Aorta (tissue), 5 donors: ENCODE measurements around the gene FAM25A. TPM values are rescaled to one million over a fixed set of nuclear protein-coding genes. Genes with fewer than 3 reads are reported as not detected.
"Not testable (repeated sequence)": the region's sequence is repeated elsewhere in the genome, so short reads cannot be mapped to it uniquely, and the experiment has no call there.

Source experiments
- ATAC-seq: fragments of 200-7000 bp; cut with Tn5 transposase; one replicate; pipeline ENCODE4 v1.9.1; 2022; ENCODE audit warnings: moderate library complexity; ENCODE audit not compliant: low FRiP score
- DNase-seq, 2 donors: peaks; one replicate each; pipeline ENCODE4 v3.0.0-alpha.2; 2020
- H3K27ac ChIP-seq, 2 donors: one replicate each; pipeline ENCODE4 v1.5.1; 2013; ENCODE audit warnings: low read length in 2 of 2, mild to moderate bottlenecking in 2 of 2, moderate library complexity in 2 of 2, control low read depth in 1 of 2, inconsistent platforms in 1 of 2, low read depth in 1 of 2
- H3K27me3 ChIP-seq, 2 donors: one replicate each; pipeline ENCODE4 v1.6.1; 2013; ENCODE audit warnings: control low read depth in 1 of 2, low read length in 1 of 2, mild to moderate bottlenecking in 1 of 2, moderate library complexity in 1 of 2; ENCODE audit not compliant: insufficient read depth in 2 of 2, control insufficient read depth in 1 of 2
- H3K36me3 ChIP-seq, 2 donors: one replicate each; pipeline ENCODE4 v1.6.1; 2013; ENCODE audit warnings: control low read depth in 1 of 2, low read length in 1 of 2, mild to moderate bottlenecking in 1 of 2; ENCODE audit not compliant: insufficient read depth in 2 of 2, control insufficient read depth in 1 of 2
- H3K4me1 ChIP-seq, 2 donors: one replicate each; pipeline ENCODE4 v1.6.1; 2013; ENCODE audit warnings: low read length in 2 of 2, control low read depth in 1 of 2, mild to moderate bottlenecking in 1 of 2, moderate library complexity in 1 of 2; ENCODE audit not compliant: insufficient read depth in 2 of 2, control insufficient read depth in 1 of 2
- H3K4me3 ChIP-seq, 2 donors: one replicate each; pipeline ENCODE4 v1.5.1; 2013; ENCODE audit warnings: low read length in 2 of 2, control low read depth in 1 of 2, mild to moderate bottlenecking in 1 of 2
- H3K9me3 ChIP-seq: one replicate; pipeline ENCODE4 v1.6.1; 2013; ENCODE audit warnings: mild to moderate bottlenecking, low read length; ENCODE audit not compliant: control insufficient read depth
- WGBS, 2 donors: extraction: QIAGEN DNeasy Blood & Tissue Kit; methylation state at CpG; one replicate each; pipeline ENCODE4 v1.1.7; 2013; 5-methylcytosine and 5-hydroxymethylcytosine counted together
- intact Hi-C, 2 donors: fragments of 100-400 bp; cut with DNase I; formaldehyde crosslinking; loops; one replicate each; pipeline versions ENCODE4 v1.14.2 to v1.15.0; 2022
- polyA plus RNA-seq, 2 donors: library from polyadenylated mRNA; stranded (reverse); fragments of 200-250 nt; gene quantifications; one replicate each; pipeline ENCODE4 v1.2.3, GENCODE V29; 2013
- total RNA-seq, 2 donors: library from RNA; stranded (reverse); fragmentation: NEBNext Ultra II Directional; extraction: Animal tissue kit (Norgen Biotek cat#: 25700); gene quantifications; one replicate each; pipeline ENCODE4 v1.2.1, GENCODE V29; 2021
- donor health status: healthy with polysubstance abuse.
- donor health status: Bipolar disorder and iron deficiency.
- donor health status: DM: no; HTN: no; CAD: no.
- donor health status: DM: no; HTN: no; CAD: no.
- donor health status: DM: yes; HTN: yes; CAD: no.

Gene FAM25A
- total and polyA plus RNA-seq, 4 donors: not detected

DNA sequence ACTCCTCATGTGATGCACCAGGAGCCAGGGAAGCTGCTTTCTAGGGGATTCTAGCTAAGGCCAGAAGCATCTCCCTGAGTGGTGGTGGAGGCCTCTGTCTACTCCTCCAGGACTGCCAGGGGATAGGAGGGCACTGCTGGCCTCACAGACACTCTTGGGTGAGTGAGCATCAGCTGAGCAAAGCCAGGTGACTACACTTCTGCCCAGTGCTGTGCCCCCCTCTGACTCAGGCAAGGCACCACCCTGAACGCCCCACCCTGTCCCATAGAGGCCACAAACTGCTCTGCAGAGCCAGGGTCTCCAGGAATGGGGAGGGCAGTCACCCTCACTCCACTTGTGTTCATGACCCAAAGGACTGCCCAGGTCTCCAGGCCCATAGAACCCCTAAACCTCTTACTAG lies 590 bp upstream of the FAM25A start:
- WGBS, 2 donors: 94 to 100% methylated on average over 1 of the region's 1 CpG
- H3K36me3 ChIP-seq, intact Hi-C loops, H3K27me3 ChIP-seq, H3K9me3 ChIP-seq, H3K4me1 ChIP-seq, DNase-seq, H3K27ac ChIP-seq, ATAC-seq, H3K4me3 ChIP-seq: not testable (repeated sequence)

DNA sequence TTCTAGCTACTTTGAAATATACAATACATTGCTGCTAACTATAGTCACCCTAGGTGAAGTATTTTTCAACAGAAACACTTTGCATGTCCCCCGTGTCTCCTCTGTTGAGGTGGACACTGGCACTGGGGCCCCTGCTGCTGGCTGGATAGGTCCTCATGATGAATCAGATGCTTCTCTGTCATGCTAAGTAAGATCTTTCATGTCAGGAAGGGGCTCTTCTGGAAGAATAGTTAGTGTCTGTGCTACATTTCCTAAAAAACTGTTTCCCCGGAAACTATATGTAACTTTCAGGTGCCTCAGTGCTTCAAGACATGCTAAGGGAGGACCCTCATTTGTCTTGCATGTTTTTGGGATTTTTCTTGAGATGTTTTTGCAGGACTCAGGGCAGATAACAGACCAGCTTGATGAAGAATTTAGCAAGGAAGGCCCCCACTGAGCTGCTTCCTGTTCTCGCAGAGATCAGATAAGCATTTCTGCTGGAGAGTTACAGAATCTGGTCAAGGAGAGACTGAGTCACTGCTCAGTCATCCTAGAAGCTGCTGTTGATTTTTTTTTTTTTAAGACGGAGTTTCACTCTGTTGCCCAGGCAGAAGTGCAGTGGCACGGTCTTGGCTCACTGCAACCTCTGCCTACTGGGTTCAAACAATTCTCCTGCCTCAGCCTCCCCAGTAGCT lies 5.3 kb downstream of the FAM25A start:
- H3K36me3 ChIP-seq, intact Hi-C loops: not testable (repeated sequence)

DNA sequence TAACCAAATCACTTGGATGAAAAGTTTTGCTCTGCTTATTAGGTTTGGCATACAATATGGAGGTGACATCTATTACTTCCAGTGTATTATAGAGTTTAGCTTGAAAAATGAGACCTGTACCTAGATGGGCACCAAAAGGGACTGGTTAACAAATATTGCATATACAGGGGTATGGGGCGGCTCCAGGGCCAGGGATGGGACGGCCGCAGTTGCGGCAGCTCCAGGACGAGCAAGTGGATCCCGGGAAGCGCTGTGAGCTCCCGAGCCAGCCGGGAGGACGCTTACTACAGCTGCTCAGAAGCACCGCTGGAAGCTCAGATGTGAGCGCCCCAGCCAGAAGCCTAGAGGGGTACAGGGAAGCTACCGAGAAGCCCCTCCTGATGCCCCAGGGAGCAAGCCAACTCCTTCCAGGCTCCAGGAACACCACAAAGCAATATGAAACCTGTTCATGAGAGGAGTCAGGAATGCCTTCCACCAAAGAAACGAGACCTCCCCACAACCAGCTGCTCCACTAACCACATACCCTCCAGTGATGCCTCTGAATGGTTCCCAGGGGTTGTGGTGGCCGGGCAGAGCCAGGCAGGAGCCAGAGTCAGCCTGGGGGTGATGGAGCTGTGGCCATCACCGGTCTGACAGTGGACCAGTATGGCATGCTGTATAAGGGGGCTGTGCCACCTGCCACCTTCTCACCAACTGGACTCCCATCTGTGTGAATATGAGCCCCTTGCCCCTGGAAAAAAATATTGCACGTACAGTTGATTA lies 6.8 kb downstream of the FAM25A start:
- H3K27me3 ChIP-seq, ATAC-seq, intact Hi-C loops, H3K27ac ChIP-seq, H3K36me3 ChIP-seq, H3K4me1 ChIP-seq, H3K9me3 ChIP-seq, DNase-seq, H3K4me3 ChIP-seq: not testable (repeated sequence)
- WGBS, 2 donors: 94 to 96% methylated on average over 16 to 17 of the region's 17 CpGs

More for the DNA sequence above, 5.3 kb downstream of the FAM25A start:
- not testable (repeated sequence) for ATAC-seq, H3K4me3 ChIP-seq, H3K9me3 ChIP-seq, DNase-seq, H3K27me3 ChIP-seq, H3K4me1 ChIP-seq, H3K27ac ChIP-seq
- 36 to 42% methylated on average over 5 of the region's 5 CpGs for WGBS, 2 donors

DNA sequence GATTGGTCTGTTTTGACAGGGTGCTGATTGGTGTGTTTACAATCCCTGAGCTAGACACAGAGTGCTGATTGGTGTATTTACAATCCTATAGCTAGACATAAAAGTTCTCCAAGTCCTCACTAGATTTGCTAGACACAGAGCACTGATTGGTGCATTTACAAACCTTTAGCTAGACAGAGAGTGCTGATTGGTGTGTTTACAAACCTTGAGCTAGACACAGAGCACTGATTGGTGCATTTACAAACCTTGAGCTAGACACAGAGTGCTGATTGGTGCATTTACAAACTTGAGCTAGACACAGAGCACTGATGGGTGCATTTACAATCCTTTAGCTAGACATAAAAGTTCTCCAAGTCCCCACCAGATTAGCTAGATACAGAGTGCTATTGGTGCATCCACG lies 10.3 kb downstream of the FAM25A start:
- 93 to 100% methylated on average over 1 of the region's 1 CpG for WGBS, 2 donors
- H3K36me3 ChIP-seq, ATAC-seq, intact Hi-C loops, H3K27ac ChIP-seq, DNase-seq, H3K4me1 ChIP-seq, H3K4me3 ChIP-seq, H3K9me3 ChIP-seq, H3K27me3 ChIP-seq: not testable (repeated sequence)

DNA sequence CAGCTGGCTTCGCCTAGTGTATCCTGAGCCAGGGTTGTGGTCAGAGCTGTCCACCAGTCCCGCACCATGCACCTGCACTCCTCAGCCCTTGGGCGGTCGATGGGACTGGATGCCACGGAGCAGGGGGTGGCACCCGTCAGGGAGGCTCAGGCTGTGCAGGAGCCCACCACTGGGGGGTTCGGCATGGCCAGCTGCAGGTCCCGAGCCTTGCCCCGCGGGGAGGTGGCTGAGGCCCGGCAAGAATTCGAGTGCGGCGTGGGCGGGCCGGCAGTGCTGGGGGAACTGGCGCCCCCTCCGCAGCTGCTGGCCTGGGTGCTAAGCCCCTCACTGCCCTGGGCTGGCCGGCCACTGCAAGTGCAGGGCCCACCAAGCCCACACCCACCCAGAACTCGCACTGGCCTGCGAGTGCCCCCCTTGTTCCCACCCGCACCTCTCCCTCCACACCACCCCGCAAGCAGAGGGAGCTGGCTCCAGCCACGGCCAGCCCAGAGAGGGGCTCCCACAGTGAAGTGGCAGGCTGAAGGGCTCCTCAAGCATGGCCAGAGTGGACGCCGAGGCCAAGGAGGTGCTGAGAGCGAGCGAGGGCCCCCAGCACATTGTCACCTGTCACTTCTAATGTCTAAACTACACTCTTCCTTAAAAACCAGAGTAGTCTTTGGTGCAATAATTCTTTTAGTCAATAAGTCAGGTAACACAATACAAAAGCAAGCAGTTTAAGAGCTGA lies 11.0 kb downstream of the FAM25A start:
- intact Hi-C loops: no loop called here
- Histone ChIP-seq H3K27ac (no peak overlapping the region), H3K4me3 (no peak overlapping the region), H3K27me3 (no peaks in the 10 kb centered on the region), H3K36me3 (no peaks in the 10 kb centered on the region), H3K4me1 (no peaks in the 10 kb centered on the region), H3K9me3 (peaks cover 3% of the 10 kb centered on the region)
- WGBS, 2 donors: 97 to 98% methylated on average over 28 of the region's 28 CpGs
- no peak for ATAC-seq
- DNase-seq: no peak

DNA sequence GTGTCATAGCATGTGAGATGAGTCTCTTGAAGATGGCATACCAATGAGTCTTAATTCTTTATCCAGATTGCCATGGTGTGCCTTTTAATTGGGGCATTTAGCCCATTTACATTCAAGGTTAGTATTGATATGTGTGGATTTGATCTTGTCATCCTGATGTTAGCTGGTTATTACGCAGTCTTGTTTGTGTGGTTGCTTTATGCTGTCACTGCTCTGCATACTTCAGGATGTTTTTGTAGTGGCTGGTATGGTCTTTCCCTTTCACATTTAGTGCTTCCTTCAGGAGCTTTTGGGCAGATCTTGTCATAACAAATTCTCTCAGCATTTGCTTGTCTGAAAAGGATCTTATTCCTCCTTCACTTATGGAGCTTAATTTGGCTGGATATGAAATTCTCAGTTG lies 16.5 kb downstream of the FAM25A start:
- no peak overlapping the region for H3K27ac ChIP-seq
- H3K36me3 ChIP-seq: no peaks in the 10 kb centered on the region
- no peaks in the 10 kb centered on the region for H3K27me3 ChIP-seq
- DNase-seq (no peak), ATAC-seq (no peak)
- no peaks in the 10 kb centered on the region for H3K9me3 ChIP-seq
- 95 to 100% methylated on average over 1 of the region's 1 CpG for WGBS, 2 donors
- no peaks in the 10 kb centered on the region for H3K4me1 ChIP-seq
- H3K4me3 ChIP-seq: no peak overlapping the region
- intact Hi-C loops: no loop called here

DNA sequence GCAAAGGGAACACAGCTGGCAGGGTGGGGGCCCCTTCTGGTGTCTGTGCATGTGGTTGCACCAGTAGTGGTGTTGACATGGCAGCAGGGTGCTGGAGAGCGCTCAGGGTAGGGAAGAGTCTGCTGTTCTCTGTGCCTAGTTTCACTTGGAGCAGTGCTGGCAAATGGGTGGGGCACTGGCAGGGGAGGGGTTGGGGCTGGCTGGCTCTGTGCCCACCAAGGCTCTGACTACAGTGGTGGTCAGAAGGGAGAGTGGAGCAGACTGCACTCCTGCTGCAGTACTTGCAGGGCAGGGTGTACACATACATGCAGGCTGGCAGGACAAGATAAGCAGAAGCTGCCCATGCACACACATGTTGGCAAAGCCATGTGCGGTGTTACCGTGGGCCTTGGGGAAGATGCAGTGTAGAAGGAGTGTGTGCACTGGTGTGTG lies 18.2 kb downstream of the FAM25A start:
- ATAC-seq: no peak
- H3K4me1 ChIP-seq: no peaks in the 10 kb centered on the region
- no peak overlapping the region for H3K27ac ChIP-seq
- no peak for DNase-seq
- 92 to 96% methylated on average over 3 of the region's 3 CpGs for WGBS, 2 donors
- no peaks in the 10 kb centered on the region for H3K27me3 ChIP-seq
- H3K4me3 ChIP-seq: no peak overlapping the region
- no peaks in the 10 kb centered on the region for H3K9me3 ChIP-seq
- H3K36me3 ChIP-seq: no peaks in the 10 kb centered on the region
- intact Hi-C loops: no loop called here

DNA sequence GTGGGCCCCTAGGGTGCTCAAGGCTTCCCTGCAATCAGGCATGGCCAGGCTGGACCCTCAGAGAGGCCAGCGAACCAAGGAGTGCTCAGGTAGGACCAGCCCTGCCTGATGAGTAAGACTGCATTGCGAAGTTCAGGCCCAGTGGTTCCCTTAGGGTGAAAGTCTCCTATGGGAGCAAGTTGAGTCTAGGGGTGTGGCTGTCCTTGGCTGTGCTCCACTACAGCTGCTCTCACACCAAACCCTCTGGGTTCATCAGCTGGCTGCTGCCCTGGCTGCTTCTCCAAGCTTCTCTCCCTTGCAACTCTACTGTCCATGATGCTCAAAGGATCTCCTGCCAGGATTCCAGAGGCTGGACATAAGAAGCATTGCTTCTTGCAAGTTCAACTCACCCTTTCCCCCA lies 18.7 kb downstream of the FAM25A start:
- DNase-seq: no peak
- intact Hi-C loops: no loop called here
- H3K4me3 ChIP-seq: no peak overlapping the region
- no peaks in the 10 kb centered on the region for H3K9me3 ChIP-seq
- no peak overlapping the region for H3K27ac ChIP-seq
- ATAC-seq: no peak
- no peaks in the 10 kb centered on the region for H3K4me1 ChIP-seq
- WGBS, 2 donors: 92 to 100% methylated on average over 2 of the region's 2 CpGs
- H3K27me3 ChIP-seq: no peaks in the 10 kb centered on the region
- no peaks in the 10 kb centered on the region for H3K36me3 ChIP-seq
